GM12878 (cell line): ENCODE results near the gene OMP. TPM values are rescaled to one million over a fixed set of nuclear protein-coding genes. Genes with fewer than 3 reads are reported as not detected.
A peak's percentile ranks its signal among the peaks of the same experiment; 100 is the strongest.

Experiments
- EGR1 ChIP-seq, 2 experiments: IDR thresholded peaks; 1 replicate in 1 of 2; 2 replicates in 1 of 2; pipeline ENCODE4 v1.6.1; 2011 to 2012; ENCODE audit warnings: low read depth in 2 of 2, low read length in 2 of 2, borderline replicate concordance in 1 of 2, mild to moderate bottlenecking in 1 of 2, moderate library complexity in 1 of 2
- EZH2 ChIP-seq: IDR thresholded peaks from 2 replicates; pipeline ENCODE4 v1.6.1; 2012; ENCODE audit warnings: low read depth, mild to moderate bottlenecking, control low read depth, inconsistent platforms, low read length, borderline replicate concordance; ENCODE audit not compliant: control insufficient read depth
- HCFC1 ChIP-seq: fragments of 150-350 bp; IDR thresholded peaks from 2 replicates; pipeline ENCODE4 v1.6.1; 2014; ENCODE audit warnings: low read length
- HDAC6 ChIP-seq: fragments of 200-600 bp; sonication (generic); IDR thresholded peaks from one replicate; pipeline ENCODE4 v1.8.0; 2017; ENCODE audit warnings: antibody characterized with exemption; ENCODE audit not compliant: unreplicated experiment
- IKZF1 ChIP-seq: fragments of 450-650 bp; conservative IDR thresholded peaks from 2 replicates; pipeline ENCODE4 v1.6.1; 2017; ENCODE audit warnings: antibody characterized with exemption, mild to moderate bottlenecking
- KLF5 ChIP-seq: fragments of 450-650 bp; IDR thresholded peaks from 2 replicates; pipeline ENCODE4 v1.6.1; 2014; ENCODE audit warnings: mild to moderate bottlenecking; ENCODE audit not compliant: partially characterized antibody
- MTA2 ChIP-seq: fragments of 450-650 bp; IDR thresholded peaks from 2 replicates; pipeline ENCODE4 v1.6.1; 2016; ENCODE audit warnings: low read depth, mild to moderate bottlenecking, moderate library complexity
- NR2C1 ChIP-seq: fragments of 450-650 bp; IDR thresholded peaks from 2 replicates; pipeline ENCODE4 v1.6.1; 2017; ENCODE audit warnings: antibody characterized with exemption, mild to moderate bottlenecking, moderate library complexity
- PML ChIP-seq: IDR thresholded peaks from 2 replicates; pipeline ENCODE4 v1.6.1; 2012; ENCODE audit warnings: low read length, inconsistent platforms
- RCOR1 ChIP-seq: conservative IDR thresholded peaks from 2 replicates; pipeline ENCODE4 v1.6.1; 2012; ENCODE audit warnings: low read depth, low read length, improper control_type of control experiment
- SMAD1 ChIP-seq: fragments of 450-650 bp; IDR thresholded peaks from 2 replicates; pipeline ENCODE4 v1.6.1; 2018; ENCODE audit warnings: mild to moderate bottlenecking, low read depth; ENCODE audit not compliant: partially characterized antibody
- SMARCA5 ChIP-seq: fragments of 450-650 bp; IDR thresholded peaks from 2 replicates; pipeline ENCODE4 v1.6.1; 2017; ENCODE audit warnings: mild to moderate bottlenecking
- STAT1 ChIP-seq: fragments of 450-650 bp; conservative IDR thresholded peaks from 2 replicates; pipeline ENCODE4 v1.6.1; 2014; ENCODE audit warnings: antibody characterized with exemption, mild to moderate bottlenecking
- WRNIP1 ChIP-seq: IDR thresholded peaks from 2 replicates; pipeline ENCODE4 v1.6.1; 2011; ENCODE audit warnings: low read depth, low read length, improper control_type of control experiment, borderline replicate concordance
- polyA plus RNA-seq, 11 experiments: library from polyadenylated mRNA; depleted of rRNA in 4 of 11; unstranded in 6 of 11; stranded (reverse) in 5 of 11; fragments of >200 nt; fragmentation: Nextera tagmentation in 4 of 11; fragmentation: Illumina TruSeq in 1 of 11; extraction: Ambion mirVana in 4 of 11; extraction: Trizol in 1 of 11; gene quantifications; 1 replicate in 1 of 11; 2 replicates in 10 of 11; pipeline versions ENCODE4 v1.2.1 to v1.2.3, GENCODE V29; 2011 to 2016; ENCODE audit warnings: inconsistent platforms in 2 of 11, missing spikeins in 2 of 11, low read depth in 1 of 11
- total RNA-seq, 4 experiments: library from RNA; depleted of rRNA in 3 of 4; stranded (reverse); fragments of >200 nt in 3 of 4; fragmentation: Illumina TruSeq in 1 of 4; extraction: Trizol in 1 of 4; gene quantifications; 2 replicates each; pipeline versions ENCODE4 v1.2.1 to v1.2.3, GENCODE V29; 2013 to 2021
- TF ChIP-seq, protein P1 (sequence below): fragments of 450-650 bp; IDR thresholded peaks from 2 replicates; pipeline ENCODE4 v1.6.1; 2016; ENCODE audit warnings: mild to moderate bottlenecking
- TF ChIP-seq, protein P2 (sequence below): fragments of 150-350 bp; IDR thresholded peaks from 2 replicates; pipeline ENCODE4 v1.6.1; 2016; ENCODE audit warnings: low read depth, low read length
- TF ChIP-seq, protein P3 (sequence below): fragments of 450-650 bp; IDR thresholded peaks from 2 replicates; pipeline ENCODE4 v1.6.1; 2018; ENCODE audit warnings: mild to moderate bottlenecking, low read depth, moderate library complexity; ENCODE audit not compliant: partially characterized antibody
- TF ChIP-seq, protein P4 (sequence below): fragments of 450-650 bp; formaldehyde crosslinking; IDR thresholded peaks from 2 replicates; pipeline ENCODE4 v1.4.0; 2020; ENCODE audit warnings: mild to moderate bottlenecking, moderate library complexity

OMP gene
- total and polyA plus RNA-seq, 10 of the 15 experiments (the other 5 are each of a cell fraction or from before 2014, with no cell fraction given) = not detected

DNA sequence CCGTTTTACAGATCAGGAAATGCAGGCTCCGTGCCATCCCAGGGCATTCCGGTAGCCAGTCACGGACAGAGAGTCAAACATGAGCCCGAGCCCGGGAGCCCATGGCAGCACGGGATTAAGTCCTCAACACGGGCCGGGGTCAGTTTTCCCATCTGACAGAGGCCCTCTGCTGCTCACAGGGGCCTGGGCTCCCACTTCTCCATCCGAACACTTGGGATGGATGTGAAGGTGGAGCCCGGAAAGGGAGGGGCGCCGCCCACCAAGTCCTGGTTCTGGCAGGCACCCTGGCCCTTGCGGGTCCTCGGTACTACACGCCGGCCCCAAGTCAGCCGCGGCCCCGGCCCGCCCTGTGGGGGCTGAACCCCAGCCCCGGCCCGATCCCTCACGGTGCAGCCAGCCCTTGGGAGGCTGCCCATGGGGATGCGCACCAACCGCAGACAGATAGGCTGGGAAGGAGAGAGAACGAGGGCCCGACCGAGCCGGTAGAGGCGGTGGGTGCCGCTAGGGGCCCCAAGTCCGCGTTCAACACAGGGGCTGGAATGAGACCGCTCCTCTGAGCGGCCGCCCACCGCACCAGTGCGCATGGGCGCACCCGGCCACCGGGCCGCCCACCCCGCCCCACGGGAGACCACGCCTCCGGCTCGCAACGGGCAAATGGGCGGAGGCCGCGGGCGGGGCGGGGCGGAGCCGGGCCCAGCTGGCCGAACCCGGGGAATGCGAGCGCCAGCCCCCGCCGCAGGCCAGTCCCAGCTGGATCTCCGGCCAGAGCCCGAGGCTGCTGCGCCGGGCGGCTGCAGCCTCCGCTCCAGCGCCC is 36.2 kb upstream of the OMP start, which contains the start of gene CAPN5 (continued):
- no peak for TF ChIP-seq RCOR1
- no peak for TF ChIP-seq HDAC6
- TF ChIP-seq, protein P1, sequence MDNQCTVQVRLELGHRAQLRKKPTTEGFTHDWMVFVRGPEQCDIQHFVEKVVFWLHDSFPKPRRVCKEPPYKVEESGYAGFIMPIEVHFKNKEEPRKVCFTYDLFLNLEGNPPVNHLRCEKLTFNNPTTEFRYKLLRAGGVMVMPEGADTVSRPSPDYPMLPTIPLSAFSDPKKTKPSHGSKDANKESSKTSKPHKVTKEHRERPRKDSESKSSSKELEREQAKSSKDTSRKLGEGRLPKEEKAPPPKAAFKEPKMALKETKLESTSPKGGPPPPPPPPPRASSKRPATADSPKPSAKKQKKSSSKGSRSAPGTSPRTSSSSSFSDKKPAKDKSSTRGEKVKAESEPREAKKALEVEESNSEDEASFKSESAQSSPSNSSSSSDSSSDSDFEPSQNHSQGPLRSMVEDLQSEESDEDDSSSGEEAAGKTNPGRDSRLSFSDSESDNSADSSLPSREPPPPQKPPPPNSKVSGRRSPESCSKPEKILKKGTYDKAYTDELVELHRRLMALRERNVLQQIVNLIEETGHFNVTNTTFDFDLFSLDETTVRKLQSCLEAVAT = no peak
- TF ChIP-seq HCFC1 = no peak
- TF ChIP-seq, protein P2, sequence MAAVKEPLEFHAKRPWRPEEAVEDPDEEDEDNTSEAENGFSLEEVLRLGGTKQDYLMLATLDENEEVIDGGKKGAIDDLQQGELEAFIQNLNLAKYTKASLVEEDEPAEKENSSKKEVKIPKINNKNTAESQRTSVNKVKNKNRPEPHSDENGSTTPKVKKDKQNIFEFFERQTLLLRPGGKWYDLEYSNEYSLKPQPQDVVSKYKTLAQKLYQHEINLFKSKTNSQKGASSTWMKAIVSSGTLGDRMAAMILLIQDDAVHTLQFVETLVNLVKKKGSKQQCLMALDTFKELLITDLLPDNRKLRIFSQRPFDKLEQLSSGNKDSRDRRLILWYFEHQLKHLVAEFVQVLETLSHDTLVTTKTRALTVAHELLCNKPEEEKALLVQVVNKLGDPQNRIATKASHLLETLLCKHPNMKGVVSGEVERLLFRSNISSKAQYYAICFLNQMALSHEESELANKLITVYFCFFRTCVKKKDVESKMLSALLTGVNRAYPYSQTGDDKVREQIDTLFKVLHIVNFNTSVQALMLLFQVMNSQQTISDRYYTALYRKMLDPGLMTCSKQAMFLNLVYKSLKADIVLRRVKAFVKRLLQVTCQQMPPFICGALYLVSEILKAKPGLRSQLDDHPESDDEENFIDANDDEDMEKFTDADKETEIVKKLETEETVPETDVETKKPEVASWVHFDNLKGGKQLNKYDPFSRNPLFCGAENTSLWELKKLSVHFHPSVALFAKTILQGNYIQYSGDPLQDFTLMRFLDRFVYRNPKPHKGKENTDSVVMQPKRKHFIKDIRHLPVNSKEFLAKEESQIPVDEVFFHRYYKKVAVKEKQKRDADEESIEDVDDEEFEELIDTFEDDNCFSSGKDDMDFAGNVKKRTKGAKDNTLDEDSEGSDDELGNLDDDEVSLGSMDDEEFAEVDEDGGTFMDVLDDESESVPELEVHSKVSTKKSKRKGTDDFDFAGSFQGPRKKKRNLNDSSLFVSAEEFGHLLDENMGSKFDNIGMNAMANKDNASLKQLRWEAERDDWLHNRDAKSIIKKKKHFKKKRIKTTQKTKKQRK = no peak
- no peak for TF ChIP-seq MTA2
- TF ChIP-seq NR2C1 = no peak
- peak; percentile 8 for TF ChIP-seq KLF5
- no peak for TF ChIP-seq STAT1
- TF ChIP-seq IKZF1 = peak; percentile 66
- no peak for TF ChIP-seq EGR1 (IDR thresholded peaks at IDR 0.05; ENCODE audit: borderline replicate concordance in 1 of 2, low read depth in 2 of 2, low read length in 2 of 2)
- no peak for TF ChIP-seq PML
- TF ChIP-seq, protein P3, sequence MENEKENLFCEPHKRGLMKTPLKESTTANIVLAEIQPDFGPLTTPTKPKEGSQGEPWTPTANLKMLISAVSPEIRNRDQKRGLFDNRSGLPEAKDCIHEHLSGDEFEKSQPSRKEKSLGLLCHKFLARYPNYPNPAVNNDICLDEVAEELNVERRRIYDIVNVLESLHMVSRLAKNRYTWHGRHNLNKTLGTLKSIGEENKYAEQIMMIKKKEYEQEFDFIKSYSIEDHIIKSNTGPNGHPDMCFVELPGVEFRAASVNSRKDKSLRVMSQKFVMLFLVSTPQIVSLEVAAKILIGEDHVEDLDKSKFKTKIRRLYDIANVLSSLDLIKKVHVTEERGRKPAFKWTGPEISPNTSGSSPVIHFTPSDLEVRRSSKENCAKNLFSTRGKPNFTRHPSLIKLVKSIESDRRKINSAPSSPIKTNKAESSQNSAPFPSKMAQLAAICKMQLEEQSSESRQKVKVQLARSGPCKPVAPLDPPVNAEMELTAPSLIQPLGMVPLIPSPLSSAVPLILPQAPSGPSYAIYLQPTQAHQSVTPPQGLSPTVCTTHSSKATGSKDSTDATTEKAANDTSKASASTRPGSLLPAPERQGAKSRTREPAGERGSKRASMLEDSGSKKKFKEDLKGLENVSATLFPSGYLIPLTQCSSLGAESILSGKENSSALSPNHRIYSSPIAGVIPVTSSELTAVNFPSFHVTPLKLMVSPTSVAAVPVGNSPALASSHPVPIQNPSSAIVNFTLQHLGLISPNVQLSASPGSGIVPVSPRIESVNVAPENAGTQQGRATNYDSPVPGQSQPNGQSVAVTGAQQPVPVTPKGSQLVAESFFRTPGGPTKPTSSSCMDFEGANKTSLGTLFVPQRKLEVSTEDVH = no peak
- TF ChIP-seq SMARCA5 = no peak
- TF ChIP-seq SMAD1 = no peak
- no peak for TF ChIP-seq EZH2
- TF ChIP-seq, protein P4, sequence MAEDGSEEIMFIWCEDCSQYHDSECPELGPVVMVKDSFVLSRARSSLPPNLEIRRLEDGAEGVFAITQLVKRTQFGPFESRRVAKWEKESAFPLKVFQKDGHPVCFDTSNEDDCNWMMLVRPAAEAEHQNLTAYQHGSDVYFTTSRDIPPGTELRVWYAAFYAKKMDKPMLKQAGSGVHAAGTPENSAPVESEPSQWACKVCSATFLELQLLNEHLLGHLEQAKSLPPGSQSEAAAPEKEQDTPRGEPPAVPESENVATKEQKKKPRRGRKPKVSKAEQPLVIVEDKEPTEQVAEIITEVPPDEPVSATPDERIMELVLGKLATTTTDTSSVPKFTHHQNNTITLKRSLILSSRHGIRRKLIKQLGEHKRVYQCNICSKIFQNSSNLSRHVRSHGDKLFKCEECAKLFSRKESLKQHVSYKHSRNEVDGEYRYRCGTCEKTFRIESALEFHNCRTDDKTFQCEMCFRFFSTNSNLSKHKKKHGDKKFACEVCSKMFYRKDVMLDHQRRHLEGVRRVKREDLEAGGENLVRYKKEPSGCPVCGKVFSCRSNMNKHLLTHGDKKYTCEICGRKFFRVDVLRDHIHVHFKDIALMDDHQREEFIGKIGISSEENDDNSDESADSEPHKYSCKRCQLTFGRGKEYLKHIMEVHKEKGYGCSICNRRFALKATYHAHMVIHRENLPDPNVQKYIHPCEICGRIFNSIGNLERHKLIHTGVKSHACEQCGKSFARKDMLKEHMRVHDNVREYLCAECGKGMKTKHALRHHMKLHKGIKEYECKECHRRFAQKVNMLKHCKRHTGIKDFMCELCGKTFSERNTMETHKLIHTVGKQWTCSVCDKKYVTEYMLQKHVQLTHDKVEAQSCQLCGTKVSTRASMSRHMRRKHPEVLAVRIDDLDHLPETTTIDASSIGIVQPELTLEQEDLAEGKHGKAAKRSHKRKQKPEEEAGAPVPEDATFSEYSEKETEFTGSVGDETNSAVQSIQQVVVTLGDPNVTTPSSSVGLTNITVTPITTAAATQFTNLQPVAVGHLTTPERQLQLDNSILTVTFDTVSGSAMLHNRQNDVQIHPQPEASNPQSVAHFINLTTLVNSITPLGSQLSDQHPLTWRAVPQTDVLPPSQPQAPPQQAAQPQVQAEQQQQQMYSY = no peak
- no peak for TF ChIP-seq WRNIP1
